Fibroblast of mammary gland (primary cell): ENCODE measurements around the gene UST.

Experiments used
- DNase-seq: peaks from one replicate; pipeline ENCODE4 v3.0.0-alpha.2; 2010; ENCODE audit warnings: low read depth
- H3K4me3 ChIP-seq: 2 replicates; pipeline ENCODE4 v1.5.1; 2011; ENCODE audit warnings: low read depth, mild to moderate bottlenecking, low read length, moderate library complexity; ENCODE audit not compliant: control insufficient read depth
- TF ChIP-seq, protein P1 (sequence below): conservative IDR thresholded peaks from 2 replicates; pipeline ENCODE4 v1.5.1; 2011; ENCODE audit warnings: low read depth, low read length, inconsistent platforms; ENCODE audit not compliant: control insufficient read depth, insufficient read depth

The UST gene

DNA sequence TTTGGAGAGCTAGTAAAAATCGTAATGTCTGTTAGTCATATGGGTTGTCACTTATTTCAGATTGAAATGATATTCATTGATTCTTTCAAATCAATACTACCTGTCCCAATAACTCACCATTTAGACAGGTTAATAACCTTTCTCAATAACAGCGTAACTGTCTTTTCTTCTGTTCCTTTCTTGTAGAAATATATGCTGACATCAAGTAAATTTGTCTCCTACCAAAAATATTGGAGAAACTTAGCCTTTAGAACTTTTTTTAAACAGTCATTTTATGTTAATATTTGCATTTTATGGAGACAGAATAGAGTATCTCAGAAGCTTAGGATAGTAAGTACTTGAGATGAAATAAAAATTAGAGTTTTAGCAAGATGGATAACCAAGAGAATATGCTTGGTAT, 278.2 kb downstream of the UST start:
- TF ChIP-seq, protein P1, sequence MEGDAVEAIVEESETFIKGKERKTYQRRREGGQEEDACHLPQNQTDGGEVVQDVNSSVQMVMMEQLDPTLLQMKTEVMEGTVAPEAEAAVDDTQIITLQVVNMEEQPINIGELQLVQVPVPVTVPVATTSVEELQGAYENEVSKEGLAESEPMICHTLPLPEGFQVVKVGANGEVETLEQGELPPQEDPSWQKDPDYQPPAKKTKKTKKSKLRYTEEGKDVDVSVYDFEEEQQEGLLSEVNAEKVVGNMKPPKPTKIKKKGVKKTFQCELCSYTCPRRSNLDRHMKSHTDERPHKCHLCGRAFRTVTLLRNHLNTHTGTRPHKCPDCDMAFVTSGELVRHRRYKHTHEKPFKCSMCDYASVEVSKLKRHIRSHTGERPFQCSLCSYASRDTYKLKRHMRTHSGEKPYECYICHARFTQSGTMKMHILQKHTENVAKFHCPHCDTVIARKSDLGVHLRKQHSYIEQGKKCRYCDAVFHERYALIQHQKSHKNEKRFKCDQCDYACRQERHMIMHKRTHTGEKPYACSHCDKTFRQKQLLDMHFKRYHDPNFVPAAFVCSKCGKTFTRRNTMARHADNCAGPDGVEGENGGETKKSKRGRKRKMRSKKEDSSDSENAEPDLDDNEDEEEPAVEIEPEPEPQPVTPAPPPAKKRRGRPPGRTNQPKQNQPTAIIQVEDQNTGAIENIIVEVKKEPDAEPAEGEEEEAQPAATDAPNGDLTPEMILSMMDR: no peak
- no peak for DNase-seq
- H3K4me3 ChIP-seq: no peak overlapping the region

DNA sequence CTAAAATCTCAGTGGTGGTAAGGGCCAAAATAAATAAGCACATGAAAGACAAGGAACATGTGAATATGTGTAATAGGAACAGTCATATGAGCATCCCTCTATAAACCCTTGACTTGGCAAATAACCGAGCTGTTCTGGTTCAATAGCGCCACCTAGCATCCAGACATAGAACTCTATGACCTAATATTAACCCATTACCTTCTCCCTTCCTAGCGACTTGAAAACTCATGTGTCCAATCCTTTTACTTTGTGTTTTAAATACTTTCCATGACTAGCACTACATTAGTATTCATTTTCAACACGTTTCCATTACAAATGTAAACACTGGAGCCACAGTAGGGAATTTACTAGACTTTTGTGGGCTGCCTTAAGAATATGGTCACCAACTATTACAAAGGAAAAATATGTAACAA, 279.7 kb downstream of the UST start:
- H3K4me3 ChIP-seq: no peak overlapping the region
- TF ChIP-seq, protein P1: peak; percentile 85
- peak; percentile 97 for DNase-seq

DNA sequence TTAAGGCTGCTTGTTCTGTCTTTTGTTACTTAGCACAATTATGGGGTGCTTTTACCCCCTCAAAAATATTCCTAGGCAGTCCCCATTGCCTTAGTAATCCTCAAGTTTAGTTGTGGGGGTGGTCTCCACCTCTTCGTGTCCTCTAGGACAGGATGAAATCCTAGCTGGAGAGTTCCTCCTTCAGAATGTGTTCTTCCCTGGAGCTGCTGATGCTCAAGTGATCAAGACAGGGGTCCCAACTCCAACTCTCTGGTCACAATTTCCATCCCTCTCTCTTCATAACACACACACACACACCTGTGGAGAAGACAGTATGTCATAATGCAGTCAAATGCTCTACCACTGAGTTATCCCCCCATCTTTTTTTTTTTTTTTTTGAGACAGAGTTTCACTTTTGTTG, 280.7 kb downstream of the UST start:
- no peak for DNase-seq
- TF ChIP-seq, protein P1: no peak

DNA sequence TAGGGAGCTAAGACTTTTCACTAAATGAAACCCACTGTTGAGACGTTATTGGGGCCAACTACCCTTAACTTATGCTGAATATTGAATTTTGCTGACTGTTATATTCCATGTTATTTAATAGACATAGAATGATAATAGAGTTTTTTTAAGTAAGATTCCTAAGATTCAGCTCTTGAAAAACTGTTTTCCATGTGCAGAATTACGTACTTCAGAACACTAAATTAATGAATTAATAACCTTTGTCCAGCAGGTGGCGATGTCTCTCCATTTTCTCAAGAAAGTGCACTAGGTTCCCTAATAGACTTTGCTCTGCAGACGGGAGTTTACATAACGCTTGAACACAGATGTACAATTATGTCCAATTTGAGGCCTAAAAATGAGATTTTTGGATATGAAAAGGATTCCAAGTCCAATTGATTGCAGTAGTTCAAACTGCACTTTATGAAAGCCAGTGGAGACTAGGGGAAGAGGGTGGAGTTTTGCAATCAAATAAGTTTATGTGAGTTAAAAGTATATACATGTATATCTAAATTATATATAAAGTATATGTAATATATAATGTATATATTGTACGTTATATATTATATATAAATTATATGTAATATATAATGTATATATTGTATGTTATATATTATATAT, 282.1 kb downstream of the UST start:
- no peak overlapping the region for H3K4me3 ChIP-seq
- TF ChIP-seq, protein P1: peak; percentile 58
- DNase-seq: peak; percentile 95

More for the DNA sequence above, 280.7 kb downstream of the UST start:
- H3K4me3 ChIP-seq: no peak overlapping the region

DNA sequence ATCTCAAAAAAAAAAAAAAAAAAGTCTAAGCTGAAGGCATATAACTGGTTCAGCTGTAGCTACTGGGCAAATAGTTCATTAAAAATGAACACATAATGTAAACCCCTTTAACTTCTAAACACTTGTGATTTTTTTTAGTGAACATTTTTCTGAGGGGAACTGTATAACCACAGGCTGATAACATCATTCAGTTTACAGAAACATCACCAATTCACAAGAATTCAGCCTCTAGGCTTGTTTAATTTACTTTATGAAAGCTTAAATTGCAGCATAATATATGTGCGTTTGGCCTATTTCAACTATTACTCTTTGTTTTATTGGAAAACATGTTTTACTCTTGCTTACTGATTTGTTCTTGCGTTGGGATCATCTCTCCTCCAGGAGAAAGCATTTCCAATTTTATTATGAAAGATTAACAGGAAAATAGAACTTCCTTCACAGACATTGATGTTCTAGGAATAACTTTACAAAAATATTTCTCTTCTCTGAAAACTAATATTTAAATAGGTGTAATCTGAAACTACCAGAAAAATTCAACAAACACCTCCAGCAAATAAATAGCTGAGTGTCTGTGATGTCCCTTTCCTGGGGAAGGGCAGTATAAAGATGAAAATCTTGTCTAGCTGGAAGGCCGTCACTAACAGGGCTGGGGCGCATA, 284.5 kb downstream of the UST start:
- TF ChIP-seq, protein P1: no peak
- H3K4me3 ChIP-seq: no peak overlapping the region
- DNase-seq: no peak

DNA sequence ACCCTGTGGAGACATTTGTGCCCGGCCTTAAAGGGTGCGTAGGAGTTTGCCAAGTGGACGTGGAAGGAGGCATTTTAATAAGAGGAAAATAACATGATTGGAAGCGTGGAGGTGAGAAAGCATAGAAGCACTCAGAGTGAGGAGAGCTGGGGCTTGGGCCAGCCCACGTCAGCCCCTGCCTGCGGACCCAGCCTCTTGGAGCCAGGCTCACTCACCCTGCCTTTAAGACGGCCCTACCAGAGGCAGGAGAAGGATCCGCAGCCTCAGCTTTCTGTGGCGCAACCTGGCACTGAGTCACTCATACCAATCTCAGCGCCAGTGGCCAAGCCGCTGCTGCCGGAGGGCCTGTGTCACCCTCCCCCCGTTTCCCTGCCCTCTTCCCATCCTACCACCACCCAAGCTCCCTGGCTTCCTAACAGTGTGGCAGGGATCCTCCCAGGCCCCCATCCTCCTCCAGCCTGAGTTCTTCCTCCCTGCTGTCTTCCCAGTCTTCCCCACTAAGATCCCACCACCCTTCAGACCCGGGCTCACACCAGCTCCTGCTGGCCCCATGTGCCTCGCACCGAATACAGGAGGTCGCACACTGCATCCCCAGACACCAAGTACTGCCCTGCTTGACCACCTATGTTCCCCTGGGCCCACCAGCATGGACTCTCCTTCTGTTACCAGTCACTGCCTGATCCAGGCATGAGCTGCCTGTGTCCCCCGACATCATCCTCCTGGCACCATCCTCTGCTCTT, 285.2 kb downstream of the UST start:
- peak overlapping the region; percentile 19 for H3K4me3 ChIP-seq
- DNase-seq: peak; percentile 91

More for the DNA sequence above, 285.2 kb downstream of the UST start:
- TF ChIP-seq, protein P1: no peak
